GM18858 (cell line): ENCODE measurements around the gene MS4A18.
"Not testable (repeated sequence)": the region's sequence is repeated elsewhere in the genome, so short reads cannot be mapped to it uniquely, and the experiment has no call there.

ENCODE experiments used
- ATAC-seq: cut with Tn5 transposase; IDR thresholded peaks from one replicate; pipeline ENCODE4 v1.9.1; 2021; ENCODE audit not compliant: unreplicated experiment

Gene MS4A18

DNA sequence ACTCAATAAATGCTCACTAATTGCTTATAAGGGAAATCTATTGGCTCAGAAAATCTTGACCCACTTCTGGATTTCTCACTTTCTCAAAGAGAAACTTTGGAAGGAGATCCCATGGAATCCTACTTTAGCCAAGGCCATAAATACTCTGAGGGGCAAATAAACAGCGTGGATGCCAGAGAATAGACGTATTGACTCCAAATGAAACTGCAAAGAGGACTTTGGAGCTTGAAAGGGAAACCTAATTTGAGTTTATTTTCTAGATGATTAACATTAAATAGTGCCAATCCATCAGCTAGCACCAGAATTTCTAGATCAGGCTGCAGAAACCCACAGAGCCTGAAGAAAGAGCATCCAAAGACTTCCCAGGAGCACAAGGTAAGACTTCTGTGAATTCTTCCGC, at the start of gene MS4A18:
Gene MS4A18 (plus strand): TSS at position 301 of the 400 bp plus-strand sequence.
- ATAC-seq, result no peak

DNA sequence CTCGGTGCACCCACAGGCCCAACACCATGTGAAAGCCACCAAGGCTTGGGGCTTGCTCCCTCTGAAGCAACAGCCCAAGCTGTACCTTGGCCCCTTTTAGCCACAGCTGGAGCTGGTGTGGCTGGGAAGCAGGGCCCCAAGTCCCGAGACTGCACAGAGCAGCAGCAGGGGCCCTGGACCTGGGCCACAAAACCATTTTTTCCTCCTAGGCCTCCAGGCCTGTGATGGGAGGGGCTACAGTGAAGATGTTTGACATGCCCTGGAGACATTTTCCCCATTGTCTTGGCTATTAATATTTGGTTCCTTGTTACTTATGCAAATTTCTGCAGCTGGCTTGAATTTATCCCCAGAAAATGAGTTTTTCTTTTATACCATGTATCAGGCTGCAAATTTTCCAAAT, 46.3 kb upstream of the MS4A18 start:
- ATAC-seq, result not testable (repeated sequence)

DNA sequence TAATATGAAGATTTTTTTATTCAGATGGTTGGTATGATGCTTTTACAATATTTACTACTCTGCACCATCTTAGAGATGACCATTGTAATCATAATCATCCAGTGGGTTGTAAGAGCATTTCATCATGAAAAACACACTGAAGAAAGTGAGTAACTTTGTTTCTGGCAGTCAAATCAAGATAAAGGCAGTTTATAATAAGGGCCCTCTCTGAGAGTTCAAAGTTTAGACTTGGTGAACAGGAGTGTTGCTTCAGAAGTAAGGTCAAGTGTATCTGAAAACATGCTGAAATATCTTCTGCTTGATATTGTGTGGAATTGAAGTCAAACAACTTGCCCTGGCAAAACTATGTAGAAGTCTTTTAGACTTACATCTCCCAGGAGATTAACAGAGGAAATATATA, 44.6 kb upstream of the MS4A18 start:
- ATAC-seq, result no peak

DNA sequence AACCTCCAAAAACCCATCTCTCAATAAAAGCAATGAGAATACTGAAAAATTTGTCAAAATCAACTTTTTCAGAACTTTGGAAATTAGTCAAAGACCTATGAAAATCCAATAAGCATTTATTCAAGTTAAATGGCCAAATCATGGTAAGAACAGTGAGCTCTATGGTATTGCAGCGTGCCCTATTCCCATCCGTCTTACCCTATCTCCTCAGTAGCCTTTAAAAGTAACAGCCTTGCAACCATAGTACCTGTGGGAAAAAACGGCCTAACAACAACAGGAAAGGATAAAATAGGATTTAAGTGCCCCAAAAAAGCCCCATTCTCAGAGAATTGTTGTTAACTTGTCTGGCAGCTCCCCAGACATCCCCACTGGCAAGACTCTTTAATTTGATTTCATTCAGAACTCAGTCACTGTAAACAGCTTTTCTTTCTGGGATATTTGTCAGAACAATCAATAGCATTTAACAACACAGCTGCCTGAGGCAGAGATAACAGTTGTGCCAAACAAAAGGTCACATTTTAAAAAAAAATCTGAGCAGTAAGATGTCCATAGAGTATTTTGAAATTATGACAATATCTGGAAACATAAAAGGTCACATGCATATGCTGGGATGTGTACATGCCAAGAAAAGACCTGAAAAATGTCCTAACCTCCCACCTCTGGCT, 43.9 kb upstream of the MS4A18 start:
- ATAC-seq, result no peak

DNA sequence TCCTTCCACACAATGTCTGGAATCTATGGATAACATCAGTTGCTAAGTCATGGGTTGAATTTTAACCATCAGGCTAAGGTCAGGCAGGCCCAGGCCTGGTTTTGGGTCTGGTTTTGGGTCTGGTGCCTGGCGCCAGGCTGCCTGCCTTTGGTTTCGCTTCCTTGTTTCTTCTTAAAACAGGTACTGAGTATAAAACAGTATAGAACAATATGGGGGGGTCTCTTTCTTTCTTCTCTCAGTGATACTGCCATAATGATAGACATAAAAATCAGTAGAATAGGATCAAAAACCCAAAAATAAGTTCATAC, 40.0 kb upstream of the MS4A18 start:
- ATAC-seq, result not testable (repeated sequence)

DNA sequence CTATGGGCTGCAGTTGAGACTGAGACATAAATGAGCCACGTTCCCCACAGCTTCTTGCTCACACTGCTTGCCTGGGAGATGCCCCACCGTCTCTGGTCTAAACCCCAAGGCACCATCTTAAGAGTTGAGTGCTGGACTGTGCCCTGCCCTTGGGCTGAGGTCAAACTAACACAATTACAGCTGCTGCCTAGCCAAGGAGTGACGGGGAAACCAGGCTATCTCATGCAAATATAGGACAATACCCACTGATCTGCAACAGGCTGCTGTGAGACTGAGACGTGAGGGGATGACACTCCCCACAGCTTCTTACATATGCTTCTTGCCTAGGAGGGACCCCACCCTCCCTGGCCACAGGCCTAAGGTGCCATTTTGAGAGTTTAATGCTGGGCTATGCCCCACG, 32.9 kb upstream of the MS4A18 start:
- no peak for ATAC-seq

DNA sequence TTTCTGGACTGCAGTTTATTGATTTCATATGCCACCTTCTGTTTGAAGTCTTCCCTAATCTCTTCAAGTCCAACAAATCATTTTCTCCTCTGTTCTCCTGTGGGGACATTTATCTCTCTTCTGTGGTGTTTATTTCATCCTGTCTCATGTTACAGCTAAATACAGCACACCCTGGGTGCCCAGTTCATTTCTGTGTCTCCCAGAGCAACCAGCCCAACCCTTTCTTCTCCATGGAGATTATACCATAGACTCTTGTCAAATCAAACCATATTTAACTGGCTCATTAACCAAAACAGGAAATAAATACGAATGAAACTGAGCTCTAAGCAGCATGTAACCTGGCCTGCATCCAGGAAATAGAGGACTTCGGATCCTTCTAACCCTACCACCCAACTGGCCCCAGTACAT, 25.2 kb upstream of the MS4A18 start, which contains the start of gene MS4A8:
Gene MS4A8 (plus strand): TSS at position 329 of the 408 bp plus-strand sequence. CDS start 1,249 bp downstream, outside the sequence.
- no peak for ATAC-seq

DNA sequence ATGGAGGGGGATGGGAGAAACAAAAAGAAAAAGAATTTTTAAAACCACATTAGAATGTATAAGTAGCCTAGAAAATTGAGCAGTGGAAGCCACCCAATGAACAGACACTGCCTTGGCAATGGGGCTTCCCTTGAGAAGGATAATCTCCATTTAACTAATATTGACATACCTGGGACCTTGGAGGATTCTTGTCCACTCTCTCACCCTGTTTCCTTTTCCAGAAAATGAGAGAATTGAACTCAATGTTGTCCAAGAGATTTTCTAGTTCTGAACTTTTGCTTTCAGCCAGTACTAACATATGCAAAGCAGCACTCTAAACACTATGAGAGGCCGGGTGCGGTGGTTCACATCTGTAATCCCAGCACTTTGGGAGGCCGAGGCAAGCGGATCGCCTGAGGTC, 24.6 kb upstream of the MS4A18 start:
- no peak for ATAC-seq

DNA sequence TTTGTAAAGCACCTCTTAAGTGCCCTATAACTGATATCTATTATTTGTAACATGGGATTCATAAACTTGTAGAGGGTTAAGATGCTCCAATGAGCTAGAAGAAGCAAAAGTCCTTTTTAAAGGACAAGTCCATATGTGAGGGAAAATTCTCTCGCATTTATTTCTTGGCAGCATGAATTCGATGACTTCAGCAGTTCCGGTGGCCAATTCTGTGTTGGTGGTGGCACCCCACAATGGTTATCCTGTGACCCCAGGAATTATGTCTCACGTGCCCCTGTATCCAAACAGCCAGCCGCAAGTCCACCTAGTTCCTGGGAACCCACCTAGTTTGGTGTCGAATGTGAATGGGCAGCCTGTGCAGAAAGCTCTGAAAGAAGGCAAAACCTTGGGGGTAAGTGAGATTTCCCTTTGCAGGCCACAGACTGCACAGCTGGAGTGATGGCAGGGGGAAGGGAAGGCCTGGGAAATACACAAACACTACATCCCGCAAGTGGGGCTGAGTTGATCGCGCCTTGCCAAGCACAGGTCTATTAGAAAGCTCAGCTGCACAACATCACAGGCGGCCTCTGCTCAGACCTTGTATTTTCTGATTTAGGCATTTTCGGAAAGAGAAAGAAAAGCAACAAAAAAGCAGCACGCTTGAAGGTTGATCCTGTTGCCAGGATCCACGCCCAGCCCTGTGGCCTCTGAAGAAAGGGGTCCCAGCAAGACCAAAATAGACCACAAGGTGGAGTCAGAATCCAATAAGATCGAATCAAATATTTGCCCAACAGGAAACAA, 23.6 kb upstream of the MS4A18 start:
- ATAC-seq, result no peak

DNA sequence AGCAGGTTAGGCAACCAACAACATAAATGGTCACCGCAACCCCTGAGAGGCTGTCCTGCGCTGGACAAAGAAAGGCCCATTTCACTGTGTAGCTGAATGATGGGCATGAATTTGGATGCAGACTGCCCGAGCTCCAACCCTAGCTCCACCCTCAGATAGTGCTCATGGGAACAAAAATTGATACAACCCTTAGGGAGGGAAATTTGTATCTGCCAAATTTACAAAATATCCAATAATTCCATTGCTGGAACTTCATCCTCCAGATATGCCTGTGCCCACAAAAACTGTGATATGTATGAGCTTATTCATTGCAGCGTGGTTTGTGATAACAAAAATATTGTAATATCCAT, 23.1 kb upstream of the MS4A18 start:
- no peak for ATAC-seq

DNA sequence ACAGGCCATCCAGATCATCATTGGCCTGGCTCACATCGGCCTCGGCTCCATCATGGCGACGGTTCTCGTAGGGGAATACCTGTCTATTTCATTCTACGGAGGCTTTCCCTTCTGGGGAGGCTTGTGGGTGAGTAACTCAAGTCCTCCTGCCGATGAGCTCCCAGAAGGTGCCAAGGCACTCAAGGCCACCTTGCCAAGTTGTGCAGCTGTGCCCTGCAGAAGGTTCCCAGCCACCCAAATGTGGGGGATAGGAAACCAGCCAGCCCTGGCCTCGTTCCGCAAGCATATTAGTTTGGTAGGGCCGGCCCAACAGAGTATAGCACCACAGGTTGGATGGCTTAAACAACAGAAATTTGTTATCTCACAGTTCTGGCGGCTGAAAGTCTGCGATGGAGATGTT, 21.1 kb upstream of the MS4A18 start:
- ATAC-seq, result no peak

DNA sequence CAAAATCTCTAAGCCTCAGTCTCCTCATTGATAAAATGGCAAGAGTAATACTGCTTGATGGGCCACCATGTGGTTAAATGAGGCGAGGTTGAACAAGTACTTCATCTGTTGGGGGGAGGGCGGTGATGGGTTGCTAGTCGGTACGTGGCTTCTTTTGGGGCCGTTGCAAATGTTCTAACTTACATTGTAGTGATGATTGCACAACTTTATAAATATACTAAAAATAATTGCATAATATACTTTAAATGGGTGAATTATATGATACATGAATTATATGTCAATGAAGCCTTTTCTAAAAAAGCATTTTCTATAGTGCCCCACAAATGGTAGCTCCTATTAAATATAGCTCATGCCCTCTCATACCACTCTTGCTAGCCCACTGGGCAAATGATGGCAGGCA, 18.6 kb upstream of the MS4A18 start:
- ATAC-seq, result no peak

DNA sequence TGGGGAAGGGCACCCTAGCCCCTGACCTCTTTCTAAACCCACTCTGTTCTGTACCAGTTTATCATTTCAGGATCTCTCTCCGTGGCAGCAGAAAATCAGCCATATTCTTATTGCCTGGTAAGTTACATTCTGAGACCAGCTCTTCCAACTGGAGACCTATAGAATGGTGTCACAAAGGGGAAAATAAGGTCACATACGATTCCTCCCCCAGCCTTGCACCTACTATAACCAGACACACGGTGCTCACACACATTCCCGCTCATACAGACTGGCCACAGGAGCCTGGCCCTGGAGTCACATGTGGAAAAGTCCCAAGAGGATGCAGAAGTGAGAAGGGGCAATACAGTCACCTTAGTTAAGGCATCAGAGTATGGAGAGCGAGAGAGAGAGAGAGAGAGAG, 17.6 kb upstream of the MS4A18 start:
- ATAC-seq, result no peak

DNA sequence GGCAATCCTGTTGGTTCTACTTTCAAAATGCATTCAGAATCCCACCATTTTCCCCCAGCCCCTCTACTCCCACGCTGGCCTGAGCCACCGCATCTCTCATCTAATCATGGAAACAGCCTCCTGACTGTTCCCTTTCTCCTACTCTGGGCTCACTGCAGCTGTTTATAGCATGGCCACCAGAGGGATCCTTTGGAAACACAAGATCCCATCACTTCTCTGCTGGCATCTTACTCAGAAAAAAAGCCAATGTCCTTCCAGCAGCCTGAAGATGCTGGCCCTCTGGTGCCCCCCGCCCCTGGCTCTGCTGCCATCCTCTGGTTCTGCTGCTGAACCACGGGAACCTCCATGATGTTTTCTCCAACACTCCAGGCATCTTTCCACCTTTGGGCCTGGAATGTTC, 14.0 kb upstream of the MS4A18 start:
- no peak for ATAC-seq

DNA sequence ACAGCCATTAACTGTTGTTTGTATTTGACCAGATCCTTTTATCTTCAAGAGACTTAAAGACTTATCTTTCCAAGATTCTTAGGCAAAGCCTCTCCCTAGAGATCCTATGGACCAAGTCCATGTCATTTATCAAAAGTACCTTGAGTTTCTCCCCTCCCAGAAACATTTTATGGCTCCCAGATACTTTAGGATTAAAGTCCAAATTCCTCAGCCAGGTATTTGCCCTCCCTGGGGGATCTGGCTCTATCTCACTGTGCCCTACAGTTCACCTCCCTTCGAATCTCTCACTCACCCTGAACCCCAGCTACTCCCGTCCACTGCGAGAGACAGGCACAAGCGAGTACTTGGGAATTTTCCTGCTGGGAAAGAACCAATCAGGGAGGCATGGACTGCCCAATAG, 13.2 kb upstream of the MS4A18 start:
- no peak for ATAC-seq

DNA sequence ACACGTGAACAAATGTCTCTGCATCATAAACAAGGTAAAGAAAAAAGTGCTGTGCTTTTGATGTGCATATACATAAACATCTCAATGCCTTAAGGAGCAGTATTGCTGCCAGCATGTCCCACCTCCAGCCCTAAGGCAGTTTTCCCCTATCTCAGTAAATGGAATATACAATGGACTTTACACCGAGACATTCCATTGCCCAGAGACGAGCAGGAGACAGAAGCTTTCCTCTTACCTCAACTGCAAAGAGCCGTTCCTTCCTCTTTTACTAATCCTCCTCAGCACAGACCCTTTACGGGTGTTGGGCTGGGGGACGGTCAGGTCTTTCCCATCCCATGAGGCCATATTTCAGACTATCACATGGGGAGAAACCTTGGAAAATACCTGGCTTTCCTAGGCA, 11.1 kb upstream of the MS4A18 start:
- ATAC-seq, result not testable (repeated sequence)

DNA sequence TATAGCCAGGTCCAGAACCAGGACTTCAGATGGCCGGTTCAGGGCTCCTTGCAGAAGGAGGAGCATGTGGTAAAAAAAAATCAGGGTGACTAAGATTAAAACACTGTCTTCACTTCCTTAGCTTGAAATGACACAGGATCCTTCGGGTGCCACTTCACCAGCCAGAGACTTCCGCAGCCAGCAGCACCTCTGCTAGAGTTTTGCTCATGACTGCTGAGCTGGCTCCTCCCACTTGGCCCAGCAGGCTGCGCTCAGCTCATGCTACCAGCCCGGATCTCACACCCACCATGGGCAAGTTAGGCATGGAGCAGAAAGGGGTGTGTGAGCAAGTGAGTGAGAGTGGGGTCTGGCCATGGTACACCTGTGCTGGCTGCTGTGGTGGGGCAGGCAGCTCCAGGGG, 6.6 kb upstream of the MS4A18 start:
- ATAC-seq, result no peak

DNA sequence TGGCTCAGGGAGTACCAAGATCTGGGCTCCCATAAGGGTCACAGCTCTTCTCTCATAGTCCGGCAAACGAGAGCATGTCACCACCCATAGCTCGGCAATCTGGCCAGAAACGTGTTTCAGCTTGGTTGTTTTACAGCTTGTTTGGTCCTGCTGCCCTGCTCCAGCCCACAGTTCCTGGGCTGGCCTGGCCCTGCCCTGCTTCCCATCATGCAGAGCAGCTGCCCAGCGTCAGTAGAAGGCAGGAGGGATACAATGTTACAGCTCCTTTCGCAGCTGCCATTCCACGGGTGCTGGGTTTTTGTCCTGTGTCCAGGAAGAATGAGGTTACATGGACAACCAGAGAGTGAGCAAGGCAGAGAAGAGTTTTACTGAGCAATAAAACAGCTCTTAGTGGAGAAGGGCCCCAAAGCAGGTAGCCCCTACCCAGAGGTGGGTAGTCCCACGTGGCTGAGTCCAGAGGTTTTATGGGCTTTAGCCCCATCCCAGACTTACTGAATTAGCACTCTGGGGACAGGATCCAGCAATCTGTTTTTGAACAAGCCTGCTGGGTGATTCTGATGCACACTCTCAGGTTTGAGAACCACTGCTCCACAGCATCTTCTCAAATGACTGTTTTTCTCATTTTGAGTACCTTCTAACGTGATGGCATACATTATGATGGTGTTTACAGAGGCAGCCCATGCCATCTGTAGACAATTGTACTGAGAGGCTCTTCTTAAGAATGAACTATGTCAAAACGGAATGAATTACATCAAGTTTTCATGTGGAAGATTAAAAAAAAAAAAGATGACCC, 5.8 kb upstream of the MS4A18 start:
- ATAC-seq, result no peak

DNA sequence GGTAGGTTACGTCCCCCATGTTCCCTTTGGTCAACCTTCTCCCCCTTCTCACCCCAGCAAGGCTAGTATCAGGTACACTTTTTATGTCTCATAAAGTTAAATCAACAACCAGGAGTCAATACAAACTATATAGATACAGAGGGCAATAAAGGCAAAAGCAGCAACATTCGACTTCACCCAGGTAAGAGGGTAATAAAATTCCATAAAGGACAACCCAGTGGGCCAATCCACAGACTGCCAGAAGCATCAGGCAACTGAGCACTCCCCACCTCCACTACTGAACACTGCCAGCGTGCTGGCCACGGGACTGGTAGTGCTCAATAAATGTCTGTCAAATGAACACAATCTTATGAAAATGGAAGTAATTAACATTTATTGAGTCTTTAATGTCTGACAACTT, 5.1 kb upstream of the MS4A18 start:
- ATAC-seq, result no peak

DNA sequence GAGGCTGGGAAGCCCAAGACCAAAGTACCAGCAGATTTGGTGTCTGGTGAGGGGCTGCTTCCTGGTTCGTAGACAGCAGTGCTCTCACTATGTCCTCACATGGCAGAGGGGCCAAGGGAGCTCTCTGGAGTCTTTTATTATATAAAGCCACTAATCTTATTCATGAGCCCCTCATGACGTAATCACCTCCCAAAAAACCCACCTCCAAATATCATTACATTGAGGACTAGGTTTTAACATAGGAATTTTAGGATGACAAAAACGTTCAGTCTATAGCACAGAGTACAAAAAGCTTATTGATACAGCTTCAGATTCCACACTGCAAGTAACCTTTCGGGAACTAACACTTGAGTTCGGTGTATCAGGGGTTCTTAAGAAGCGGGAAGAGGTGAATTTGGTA, 4.1 kb upstream of the MS4A18 start:
- ATAC-seq, result no peak

DNA sequence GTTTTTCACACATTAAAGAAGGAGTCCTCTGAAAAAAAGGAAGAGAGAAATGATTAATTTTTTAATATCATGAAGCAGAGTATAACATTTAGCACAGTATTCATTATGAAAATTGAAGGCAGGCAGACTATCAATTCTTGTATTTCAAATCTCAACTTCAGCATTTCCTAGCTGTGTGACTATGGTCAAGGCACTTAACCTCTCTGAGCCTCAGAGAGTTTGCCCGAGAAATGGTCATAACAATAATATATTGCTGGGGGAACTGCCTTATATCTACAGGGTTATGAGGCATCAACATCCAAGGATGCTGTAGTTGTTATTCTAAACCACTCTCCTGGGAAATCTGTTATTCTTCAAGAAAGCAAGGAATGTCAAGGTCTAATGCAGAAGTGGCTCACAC, 1.1 kb downstream of the MS4A18 start:
- no peak for ATAC-seq

DNA sequence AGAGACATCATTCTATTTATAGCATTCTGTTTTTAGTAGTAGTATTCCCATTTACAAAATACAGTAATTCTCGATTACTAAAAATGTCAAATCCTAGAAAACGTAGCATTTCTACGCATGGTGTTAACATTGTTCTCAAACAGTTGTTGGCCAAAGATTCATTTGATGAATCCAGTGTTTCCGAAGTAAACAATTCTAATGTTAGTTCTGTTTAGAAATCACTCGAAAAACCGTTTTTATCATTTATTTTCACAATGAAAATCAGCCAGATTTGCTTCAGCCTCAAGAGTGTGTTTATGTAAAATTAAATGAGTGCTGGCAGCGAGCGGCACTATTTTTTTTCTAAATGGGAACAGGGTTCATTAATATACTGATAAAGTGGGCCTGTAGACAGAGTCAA, 7.1 kb downstream of the MS4A18 start:
- ATAC-seq, result no peak
